HCT116 (cell line): ENCODE data around the gene IFT20. TPM values are rescaled to one million over a fixed set of nuclear protein-coding genes. Genes with fewer than 3 reads are reported as not detected.

ENCODE experiments used
- ATAC-seq: fragments of 200-7000 bp; cut with Tn5 transposase; 2 replicates; pipeline ENCODE4 v1.9.1; 2020; ENCODE audit warnings: mild to moderate bottlenecking, moderate library complexity
- BruUV-seq: library from RNA; stranded (reverse); fragments of 400-500 nt; replicated peaks from 2 replicates; lab custom pipeline; 2021; lab: Mats Ljungman, UMichigan
- CTCF ChIA-PET: fragments of 300-600 bp; sonication (Branson Sonifier 250); formaldehyde crosslinking; loops from one replicate; lab custom pipeline; 2021; ENCODE audit warnings: antibody characterized with exemption; lab: Charles Lee
- POLR2A ChIA-PET: fragments of 300-600, 350-600 bp; sonication (Branson Sonifier 250); formaldehyde crosslinking; loops from one replicate; lab custom pipeline; 2021; ENCODE audit warnings: antibody characterized with exemption; lab: Charles Lee
- RAD21 ChIA-PET, 2 experiments: fragments of 300-600 bp; sonication (Branson Sonifier 250); formaldehyde crosslinking; loops; one replicate each; lab custom pipeline; 2023; ENCODE audit warnings: low total read pairs in 2 of 2; ENCODE audit not compliant: uncharacterized antibody in 2 of 2, unreplicated experiment in 2 of 2, low non-redundant PET in 1 of 2; lab: Charles Lee
- DNase-seq: peaks from one replicate; pipeline ENCODE4 v3.0.0-alpha.2; 2010; ENCODE audit warnings: low read depth, low spot score
- H2AFZ ChIP-seq: fragments of 200-600 bp; shearing (Covaris generic), sonication (generic); 2 replicates; pipeline ENCODE4 v1.6.1; 2017; ENCODE audit warnings: low read depth, mixed run types, mixed read lengths, antibody characterized with exemption, low read length; ENCODE audit not compliant: poor library complexity, severe bottlenecking
- H3K27ac ChIP-seq: 2 replicates; pipeline ENCODE4 v1.5.1; 2012; ENCODE audit warnings: low read depth, low read length
- H3K27me3 ChIP-seq: fragments of 200-600 bp; sonication (generic); 2 replicates; pipeline ENCODE4 v1.6.1; 2016; ENCODE audit warnings: mixed run types, low read length, mixed read lengths; ENCODE audit not compliant: insufficient read depth
- H3K36me3 ChIP-seq, 2 experiments: fragments of 200-500 bp in 1 of 2; fragments of 200-600 bp in 1 of 2; sonication (Bioruptor generic) in 1 of 2; sonication (generic) in 1 of 2; 2 replicates each; pipeline versions ENCODE4 v1.5.1 to v1.6.1; 2014 to 2016; ENCODE audit warnings: low read length in 2 of 2, inconsistent platforms in 1 of 2, mixed read lengths in 1 of 2, mixed run types in 1 of 2; ENCODE audit not compliant: insufficient read depth in 2 of 2, control insufficient read depth in 1 of 2
- H3K4me1 ChIP-seq, 2 experiments: fragments of 200-600 bp in 1 of 2; sonication (generic) in 1 of 2; 2 replicates each; pipeline versions ENCODE4 v1.5.1 to v1.6.1; 2012 to 2017; ENCODE audit warnings: low read length in 2 of 2, inconsistent platforms in 1 of 2, mild to moderate bottlenecking in 1 of 2, mixed read lengths in 1 of 2, mixed run types in 1 of 2, moderate library complexity in 1 of 2; ENCODE audit not compliant: insufficient read depth in 2 of 2, control insufficient read depth in 1 of 2
- H3K4me2 ChIP-seq: fragments of 200-600 bp; sonication (generic); 2 replicates; pipeline ENCODE4 v1.6.1; 2017; ENCODE audit warnings: mixed run types, low read length, mixed read lengths
- H3K4me3 ChIP-seq, 2 experiments: fragments of 200-600 bp in 1 of 2; sonication (generic) in 1 of 2; replicated peaks in 1 of 2; 2 replicates each; pipeline ENCODE4 v1.5.1; 2011 to 2016; ENCODE audit warnings: low read length in 2 of 2, control low read depth in 1 of 2, low read depth in 1 of 2, mild to moderate bottlenecking in 1 of 2, mixed read lengths in 1 of 2, mixed run types in 1 of 2
- H3K79me2 ChIP-seq: fragments of 200-600 bp; sonication (generic); 2 replicates; pipeline ENCODE4 v1.6.1; 2017; ENCODE audit warnings: mild to moderate bottlenecking, mixed run types, low read length, moderate library complexity, mixed read lengths; ENCODE audit not compliant: insufficient read depth
- H3K9ac ChIP-seq: fragments of 200-600 bp; sonication (generic); 2 replicates; pipeline ENCODE4 v1.6.1; 2016; ENCODE audit warnings: low read length, mixed read lengths
- H3K9me2 ChIP-seq: fragments of 200-600 bp; sonication (generic), shearing (Covaris generic); 2 replicates; pipeline ENCODE4 v1.6.1; 2017; ENCODE audit warnings: mixed run types, mild to moderate bottlenecking, moderate library complexity; ENCODE audit not compliant: insufficient read depth
- H3K9me3 ChIP-seq, 2 experiments: fragments of 200-500 bp in 1 of 2; fragments of 200-600 bp in 1 of 2; sonication (Bioruptor generic) in 1 of 2; sonication (generic) in 1 of 2; 2 replicates each; pipeline ENCODE4 v1.6.1; 2014 to 2017; ENCODE audit warnings: low read length in 2 of 2, mixed read lengths in 2 of 2, inconsistent platforms in 1 of 2, low read depth in 1 of 2, mild to moderate bottlenecking in 1 of 2, mixed run types in 1 of 2, moderate library complexity in 1 of 2; ENCODE audit not compliant: control insufficient read depth in 1 of 2, insufficient read depth in 1 of 2
- H4K20me1 ChIP-seq: fragments of 200-600 bp; sonication (generic), shearing (Covaris generic); 2 replicates; pipeline ENCODE4 v1.6.1; 2017; ENCODE audit warnings: mixed run types, mild to moderate bottlenecking, moderate library complexity; ENCODE audit not compliant: insufficient read depth
- CBX3 ChIP-seq: IDR thresholded peaks from 2 replicates; pipeline ENCODE4 v1.6.1; 2012; ENCODE audit warnings: low read depth
- EGR1 ChIP-seq: IDR thresholded peaks from 2 replicates; pipeline ENCODE4 v1.6.1; 2012; ENCODE audit warnings: low read depth
- ELF1 ChIP-seq: IDR thresholded peaks from 2 replicates; pipeline ENCODE4 v1.6.1; 2012; ENCODE audit warnings: low read depth, borderline replicate concordance
- JUND ChIP-seq: IDR thresholded peaks from 2 replicates; pipeline ENCODE4 v1.6.1; 2012
- POLR2A ChIP-seq: IDR thresholded peaks from 2 replicates; pipeline ENCODE4 v1.7.0; 2011; ENCODE audit warnings: borderline replicate concordance; ENCODE audit not compliant: insufficient read depth, insufficient read length; ENCODE audit errors: extremely low read depth
- POLR2AphosphoS5 ChIP-seq: IDR thresholded peaks from 2 replicates; pipeline ENCODE4 v1.6.1; 2011; ENCODE audit warnings: mild to moderate bottlenecking, low read depth, low read length, moderate library complexity
- RAD21 ChIP-seq: IDR thresholded peaks from 2 replicates; pipeline ENCODE4 v1.6.1; 2012; ENCODE audit warnings: low read depth, mild to moderate bottlenecking
- SIN3A ChIP-seq: IDR thresholded peaks from 2 replicates; pipeline ENCODE4 v1.6.1; 2012; ENCODE audit warnings: low read depth
- SP1 ChIP-seq: IDR thresholded peaks from 2 replicates; pipeline ENCODE4 v1.6.1; 2012; ENCODE audit warnings: low read depth
- SRF ChIP-seq: IDR thresholded peaks from 2 replicates; pipeline ENCODE4 v1.6.1; 2012; ENCODE audit warnings: low read depth
- TCF7L2 ChIP-seq: IDR thresholded peaks from 2 replicates; pipeline ENCODE4 v1.7.0; 2011; ENCODE audit warnings: borderline replicate concordance, inconsistent platforms; ENCODE audit not compliant: insufficient read depth, insufficient read length; ENCODE audit errors: extremely low read depth
- ZFX ChIP-seq: fragments of 450-650 bp; IDR thresholded peaks from 2 replicates; pipeline ENCODE4 v1.6.1; 2017
- intact Hi-C: fragments of 100-400 bp; cut with micrococcal nuclease; formaldehyde crosslinking; loops from 2 replicates; pipeline ENCODE4 v1.10.0; 2022
- total RNA-seq: library from RNA; stranded (reverse); gene quantifications from one replicate; pipeline ENCODE4 v1.2.1, GENCODE V29; 2021; ENCODE audit not compliant: unreplicated experiment
- TF ChIP-seq, protein P1 (sequence below): IDR thresholded peaks from 2 replicates; pipeline ENCODE4 v1.6.1; 2011; ENCODE audit warnings: mild to moderate bottlenecking, low read length, moderate library complexity; ENCODE audit not compliant: insufficient replicate concordance; ENCODE audit errors: extremely low read depth
- TF ChIP-seq, protein P2 (sequence below): IDR thresholded peaks from 2 replicates; pipeline ENCODE4 v1.6.1; 2012; ENCODE audit warnings: low read depth
- TF ChIP-seq, protein P3 (sequence below), 3 experiments: fragments of 200-600 bp in 1 of 3; sonication (generic) in 1 of 3; IDR thresholded peaks in 2 of 3; conservative IDR thresholded peaks in 1 of 3; 2 replicates each; pipeline ENCODE4 v1.5.1; 2012 to 2017; ENCODE audit warnings: low read depth in 2 of 3, low read length in 2 of 3, antibody characterized with exemption in 1 of 3, borderline replicate concordance in 1 of 3, control low read depth in 1 of 3, mild to moderate bottlenecking in 1 of 3, mixed read lengths in 1 of 3, mixed run types in 1 of 3, moderate library complexity in 1 of 3; ENCODE audit not compliant: insufficient read depth in 1 of 3

The IFT20 gene
- total RNA-seq, 1 experiment from 2014 or later: 21.7 TPM

DNA sequence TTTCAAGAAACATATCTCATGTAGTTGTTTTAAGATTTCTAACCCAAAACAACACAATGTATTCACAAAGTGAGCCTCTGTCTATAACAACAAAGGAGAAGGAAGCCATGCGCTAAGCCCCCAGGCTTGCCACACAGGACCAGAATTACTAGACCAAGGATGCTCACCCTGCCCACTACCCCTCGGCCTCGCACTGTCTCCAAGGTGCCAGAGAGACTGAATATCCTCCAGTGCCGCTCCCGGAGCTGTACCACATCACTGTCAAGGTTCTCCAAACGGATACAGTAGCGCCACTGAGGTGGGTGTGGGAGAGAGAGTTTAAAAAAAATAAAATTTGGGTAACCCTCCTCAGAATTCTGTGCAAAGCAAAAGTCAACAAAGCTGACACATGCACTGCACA, 15.0 kb upstream of the IFT20 start:
- Histone ChIP-seq H3K9ac (no peak overlapping the region), H2AFZ (no peak overlapping the region), H4K20me1 (no peaks in the 10 kb centered on the region), H3K27ac (no peak overlapping the region), H3K27me3 (no peaks in the 10 kb centered on the region), H3K79me2 (peaks cover 10% of the 10 kb centered on the region; the same call in 1 of the 2 replicates), H3K36me3 (peaks cover 45 to 66% of the 10 kb centered on the region in 2 experiments), H3K4me3 (no peak overlapping the region), H3K4me2 (no peak overlapping the region), H3K9me3 (no peaks in the 10 kb centered on the region), H3K4me1 (peaks cover 0 to 9% of the 10 kb centered on the region in 2 experiments; a peak in 2 of 4 replicates), H3K9me2 (no peaks in the 10 kb centered on the region)
- BruUV-seq: no TSS peak
- ChIA-PET CTCF (no interaction called here), POLR2A (no interaction called here), RAD21 (no interaction called here)
- ATAC-seq (no peak), DNase-seq (no peak)
- TF ChIP-seq JUND: no peak
- no peak for TF ChIP-seq SP1
- TF ChIP-seq, protein P1, sequence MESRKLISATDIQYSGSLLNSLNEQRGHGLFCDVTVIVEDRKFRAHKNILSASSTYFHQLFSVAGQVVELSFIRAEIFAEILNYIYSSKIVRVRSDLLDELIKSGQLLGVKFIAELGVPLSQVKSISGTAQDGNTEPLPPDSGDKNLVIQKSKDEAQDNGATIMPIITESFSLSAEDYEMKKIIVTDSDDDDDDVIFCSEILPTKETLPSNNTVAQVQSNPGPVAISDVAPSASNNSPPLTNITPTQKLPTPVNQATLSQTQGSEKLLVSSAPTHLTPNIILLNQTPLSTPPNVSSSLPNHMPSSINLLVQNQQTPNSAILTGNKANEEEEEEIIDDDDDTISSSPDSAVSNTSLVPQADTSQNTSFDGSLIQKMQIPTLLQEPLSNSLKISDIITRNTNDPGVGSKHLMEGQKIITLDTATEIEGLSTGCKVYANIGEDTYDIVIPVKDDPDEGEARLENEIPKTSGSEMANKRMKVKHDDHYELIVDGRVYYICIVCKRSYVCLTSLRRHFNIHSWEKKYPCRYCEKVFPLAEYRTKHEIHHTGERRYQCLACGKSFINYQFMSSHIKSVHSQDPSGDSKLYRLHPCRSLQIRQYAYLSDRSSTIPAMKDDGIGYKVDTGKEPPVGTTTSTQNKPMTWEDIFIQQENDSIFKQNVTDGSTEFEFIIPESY: no peak
- TF ChIP-seq POLR2A: no peak
- no peak for TF ChIP-seq SIN3A
- no peak for TF ChIP-seq POLR2AphosphoS5
- TF ChIP-seq ZFX: no peak
- no peak for TF ChIP-seq CBX3
- TF ChIP-seq, protein P2, sequence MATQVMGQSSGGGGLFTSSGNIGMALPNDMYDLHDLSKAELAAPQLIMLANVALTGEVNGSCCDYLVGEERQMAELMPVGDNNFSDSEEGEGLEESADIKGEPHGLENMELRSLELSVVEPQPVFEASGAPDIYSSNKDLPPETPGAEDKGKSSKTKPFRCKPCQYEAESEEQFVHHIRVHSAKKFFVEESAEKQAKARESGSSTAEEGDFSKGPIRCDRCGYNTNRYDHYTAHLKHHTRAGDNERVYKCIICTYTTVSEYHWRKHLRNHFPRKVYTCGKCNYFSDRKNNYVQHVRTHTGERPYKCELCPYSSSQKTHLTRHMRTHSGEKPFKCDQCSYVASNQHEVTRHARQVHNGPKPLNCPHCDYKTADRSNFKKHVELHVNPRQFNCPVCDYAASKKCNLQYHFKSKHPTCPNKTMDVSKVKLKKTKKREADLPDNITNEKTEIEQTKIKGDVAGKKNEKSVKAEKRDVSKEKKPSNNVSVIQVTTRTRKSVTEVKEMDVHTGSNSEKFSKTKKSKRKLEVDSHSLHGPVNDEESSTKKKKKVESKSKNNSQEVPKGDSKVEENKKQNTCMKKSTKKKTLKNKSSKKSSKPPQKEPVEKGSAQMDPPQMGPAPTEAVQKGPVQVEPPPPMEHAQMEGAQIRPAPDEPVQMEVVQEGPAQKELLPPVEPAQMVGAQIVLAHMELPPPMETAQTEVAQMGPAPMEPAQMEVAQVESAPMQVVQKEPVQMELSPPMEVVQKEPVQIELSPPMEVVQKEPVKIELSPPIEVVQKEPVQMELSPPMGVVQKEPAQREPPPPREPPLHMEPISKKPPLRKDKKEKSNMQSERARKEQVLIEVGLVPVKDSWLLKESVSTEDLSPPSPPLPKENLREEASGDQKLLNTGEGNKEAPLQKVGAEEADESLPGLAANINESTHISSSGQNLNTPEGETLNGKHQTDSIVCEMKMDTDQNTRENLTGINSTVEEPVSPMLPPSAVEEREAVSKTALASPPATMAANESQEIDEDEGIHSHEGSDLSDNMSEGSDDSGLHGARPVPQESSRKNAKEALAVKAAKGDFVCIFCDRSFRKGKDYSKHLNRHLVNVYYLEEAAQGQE: no peak
- TF ChIP-seq RAD21: no peak
- no peak for TF ChIP-seq ELF1
- TF ChIP-seq TCF7L2: no peak
- TF ChIP-seq EGR1: no peak
- TF ChIP-seq, protein P3, sequence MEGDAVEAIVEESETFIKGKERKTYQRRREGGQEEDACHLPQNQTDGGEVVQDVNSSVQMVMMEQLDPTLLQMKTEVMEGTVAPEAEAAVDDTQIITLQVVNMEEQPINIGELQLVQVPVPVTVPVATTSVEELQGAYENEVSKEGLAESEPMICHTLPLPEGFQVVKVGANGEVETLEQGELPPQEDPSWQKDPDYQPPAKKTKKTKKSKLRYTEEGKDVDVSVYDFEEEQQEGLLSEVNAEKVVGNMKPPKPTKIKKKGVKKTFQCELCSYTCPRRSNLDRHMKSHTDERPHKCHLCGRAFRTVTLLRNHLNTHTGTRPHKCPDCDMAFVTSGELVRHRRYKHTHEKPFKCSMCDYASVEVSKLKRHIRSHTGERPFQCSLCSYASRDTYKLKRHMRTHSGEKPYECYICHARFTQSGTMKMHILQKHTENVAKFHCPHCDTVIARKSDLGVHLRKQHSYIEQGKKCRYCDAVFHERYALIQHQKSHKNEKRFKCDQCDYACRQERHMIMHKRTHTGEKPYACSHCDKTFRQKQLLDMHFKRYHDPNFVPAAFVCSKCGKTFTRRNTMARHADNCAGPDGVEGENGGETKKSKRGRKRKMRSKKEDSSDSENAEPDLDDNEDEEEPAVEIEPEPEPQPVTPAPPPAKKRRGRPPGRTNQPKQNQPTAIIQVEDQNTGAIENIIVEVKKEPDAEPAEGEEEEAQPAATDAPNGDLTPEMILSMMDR (IDR thresholded peaks at IDR 0.05 in 2 of 3, conservative IDR thresholded peaks at IDR 0.05 in 1 of 3; ENCODE audit: borderline replicate concordance in 1 of 3, insufficient read depth in 1 of 3, low read depth in 2 of 3, low read length in 2 of 3): no peak
- no peak for TF ChIP-seq SRF
- intact Hi-C loops: no loop called here
